Measurements from ENCODE around the gene TUBB.

DNA sequence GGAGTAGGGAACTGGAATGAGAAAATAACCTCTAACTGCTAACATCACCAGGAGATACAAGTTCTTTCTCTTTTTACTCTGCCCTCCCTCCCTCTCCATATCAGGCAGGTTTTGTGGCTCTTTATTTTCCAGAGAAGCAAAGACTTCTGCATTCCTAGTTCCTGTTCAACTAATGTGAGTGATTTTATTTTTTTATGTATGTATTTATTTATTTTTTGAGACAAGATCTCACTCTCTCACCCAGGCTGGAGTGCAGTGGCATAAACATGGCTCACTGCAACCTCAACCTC, 30.2 kb downstream of the TUBB start:
- TF ChIP-seq CTCF (IDR thresholded peaks at IDR 0.05; ENCODE audit: low read length): no peak
- TF ChIP-seq EZH2 (IDR thresholded peaks at IDR 0.05; ENCODE audit: borderline replicate concordance, low read length): no peak

All from OCI-LY1 (cell line).